NCI-H1105 treated with DMSO at 0.1 percent for 48 hours (cell line): ENCODE data around the gene NMRK1.

ENCODE experiments used
- DNase-seq: peaks from one replicate; lab custom pipeline; 2025; lab: John Stamatoyannopoulos, UW

NMRK1 gene

GRCh38 chr9:75102177-75102790 lies 14.3 kb upstream of the NMRK1 start:
- DNase-seq, result no peak

DNA sequence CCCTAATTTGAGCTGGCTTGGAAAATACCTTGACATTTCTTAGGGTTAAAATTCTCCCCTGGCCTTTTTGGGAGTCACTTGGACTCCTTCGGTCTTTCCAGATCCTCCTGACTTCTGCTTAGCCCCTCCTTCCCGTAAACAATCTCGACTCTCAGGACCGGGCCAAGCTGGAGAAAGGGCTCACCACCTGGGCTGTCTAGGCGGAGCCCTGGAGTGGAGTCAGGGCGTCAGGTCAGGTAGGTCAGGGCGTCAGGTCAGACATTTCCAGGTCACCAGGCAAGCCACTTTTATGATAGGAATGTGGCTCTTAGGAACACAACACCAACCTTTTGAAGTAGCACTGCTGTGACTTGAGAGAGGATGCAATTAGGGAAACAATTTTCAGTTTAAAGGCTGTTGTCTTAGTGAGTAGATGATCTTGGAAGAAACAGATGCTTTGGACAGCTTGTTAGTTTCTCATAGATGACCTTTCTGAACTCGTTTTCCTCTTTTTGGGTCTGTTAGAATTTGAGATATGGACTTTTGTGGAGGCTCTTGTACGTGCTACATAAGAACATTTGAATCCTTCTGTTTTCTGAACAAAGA lies 13.1 kb upstream of the NMRK1 start:
- no peak for DNase-seq

DNA sequence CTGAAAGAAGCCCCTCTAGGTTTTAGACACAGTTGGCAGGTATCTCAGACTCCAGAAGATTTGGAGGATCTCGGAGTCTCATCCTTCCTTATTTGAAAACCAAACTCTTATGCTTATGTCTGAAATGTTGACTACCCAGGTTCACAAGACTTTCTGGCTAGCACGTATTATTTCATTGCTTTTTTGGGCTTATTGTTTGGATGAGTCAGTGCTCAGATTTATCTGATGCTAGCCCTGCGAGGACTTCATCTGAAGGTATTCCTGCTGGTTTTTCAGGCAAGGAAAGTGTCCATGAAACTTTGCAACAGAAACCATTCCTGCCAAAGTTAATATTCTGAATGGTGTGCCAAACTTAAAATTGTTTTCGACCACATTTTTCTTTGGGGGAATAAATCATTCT lies 8.8 kb upstream of the NMRK1 start:
- DNase-seq, result no peak

GRCh38 chr9:75092766-75093165 lies 4.8 kb upstream of the NMRK1 start:
- DNase-seq, result no peak

GRCh38 chr9:75090579-75090978 lies 2.6 kb upstream of the NMRK1 start:
- no peak for DNase-seq

- peak; percentile 11 for DNase-seq
Measured at GRCh38 chr9:75089373-75089766, 1.4 kb upstream of the NMRK1 start.

DNA sequence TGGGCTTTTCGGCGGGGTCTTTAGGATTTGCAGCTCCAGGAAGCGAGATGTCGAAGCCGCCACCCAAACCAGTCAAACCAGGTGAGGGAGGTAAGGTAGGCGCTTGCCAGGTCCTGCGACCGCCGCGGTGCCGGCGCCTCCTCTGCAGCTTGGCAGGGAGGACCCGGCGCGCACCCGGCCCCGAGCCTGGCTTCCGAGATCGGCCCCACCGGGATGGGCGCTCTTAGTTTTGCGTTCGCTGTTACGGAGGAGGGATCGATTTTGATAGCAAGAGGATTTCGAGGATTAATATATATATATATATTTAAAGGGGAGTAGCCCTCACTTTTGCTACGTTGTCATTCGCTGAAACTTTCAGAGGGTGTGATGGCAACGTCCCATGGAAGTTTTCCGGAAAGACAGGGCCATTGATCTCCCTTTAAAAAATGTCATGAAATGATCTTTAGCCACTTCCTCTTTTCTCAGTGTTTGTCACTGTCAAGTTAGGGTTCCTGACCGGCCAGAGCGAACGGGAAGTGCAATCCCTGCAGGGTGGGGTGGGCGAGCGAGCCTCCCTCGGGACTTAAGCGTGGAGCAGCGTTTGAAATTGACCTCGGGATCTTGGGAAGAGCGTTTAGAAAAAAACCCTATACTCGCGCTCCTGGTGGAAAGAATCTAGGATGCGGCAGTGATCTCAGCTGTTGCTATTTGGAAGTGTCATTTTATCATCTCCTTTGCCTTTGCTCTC lies 854 bp upstream of the NMRK1 start:
- peak; percentile 34 for DNase-seq

GRCh38 chr9:75087289-75087823 lies 599 bp downstream of the NMRK1 start:
- no peak for DNase-seq

DNA sequence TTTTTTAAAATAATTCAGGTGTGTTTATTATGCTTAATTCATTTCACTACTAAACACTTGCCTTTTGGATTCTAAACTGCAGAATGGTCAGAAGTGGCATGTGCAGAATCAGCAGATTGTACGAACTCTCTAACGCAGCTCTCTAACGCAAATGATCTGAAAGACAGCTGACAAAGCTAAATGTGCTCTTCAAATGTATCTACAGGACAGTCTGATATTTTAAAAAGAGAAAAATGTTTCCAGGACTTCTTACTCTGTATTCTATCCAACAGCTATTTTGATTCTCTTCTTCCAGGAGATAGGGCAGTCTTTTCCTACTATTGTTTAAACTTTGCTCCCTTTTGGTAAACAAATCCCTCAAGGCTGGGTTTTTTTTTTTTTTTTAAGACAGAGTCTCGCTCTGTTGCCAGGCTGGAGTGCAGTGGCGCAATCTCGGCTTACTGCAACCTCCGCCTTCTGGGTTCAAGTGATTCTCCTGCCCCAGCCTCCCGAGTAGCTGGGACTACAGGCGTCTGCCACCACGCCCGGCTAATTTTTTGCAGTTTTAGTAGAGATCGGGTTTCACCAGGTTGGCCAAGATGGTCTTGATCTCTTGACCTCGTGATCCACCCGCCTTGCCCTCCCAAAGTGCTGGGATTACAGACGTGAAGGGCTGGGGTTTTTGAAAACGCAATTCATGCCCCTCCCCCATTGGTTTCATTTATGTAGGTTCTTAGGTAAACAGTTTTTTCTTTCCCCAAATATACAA lies 1.2 kb downstream of the NMRK1 start:
- DNase-seq, result no peak

- no peak for DNase-seq
Measured at GRCh38 chr9:75085640-75086039, 2.3 kb downstream of the NMRK1 start.

GRCh38 chr9:75084081-75084672 lies 3.8 kb downstream of the NMRK1 start:
- DNase-seq, result no peak

DNA sequence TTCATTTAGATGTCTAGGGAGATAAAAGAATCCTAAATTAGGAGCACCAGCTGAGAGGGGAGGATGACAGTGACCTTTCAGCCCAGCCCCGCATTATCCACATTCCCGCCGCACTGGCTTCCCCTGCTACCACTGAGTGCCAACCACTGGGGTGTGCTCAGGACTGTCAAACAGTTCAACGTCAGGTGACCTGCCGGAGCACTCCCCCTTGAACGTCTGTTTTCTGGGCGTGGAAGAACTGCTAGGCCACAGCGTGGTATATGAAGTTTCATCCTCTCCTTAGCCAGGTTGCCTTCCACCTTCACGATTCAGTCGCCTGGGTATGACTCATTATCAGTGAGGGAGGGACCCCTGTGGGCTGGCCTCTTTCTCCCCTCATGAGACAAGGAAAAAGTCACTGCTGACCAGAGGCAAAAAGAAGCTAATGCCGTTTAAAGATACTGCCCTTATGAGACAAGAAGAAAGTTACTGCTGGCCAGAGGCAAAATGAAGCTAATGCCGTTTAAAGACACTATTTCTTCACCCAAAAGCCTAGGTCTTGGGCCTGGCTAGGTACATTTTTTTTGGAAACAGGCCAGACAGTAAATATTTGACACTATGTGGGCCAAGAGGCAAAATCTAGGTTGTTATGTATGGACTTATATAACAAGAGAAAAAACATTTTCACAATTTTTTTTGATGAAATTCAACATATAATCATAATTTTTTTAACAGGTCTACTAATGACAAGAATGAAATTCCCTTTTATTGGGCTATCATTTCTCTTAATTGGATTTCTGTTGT lies 4.6 kb downstream of the NMRK1 start:
- no peak for DNase-seq

- no peak for DNase-seq
Measured at GRCh38 chr9:75081632-75082031, 6.3 kb downstream of the NMRK1 start.

GRCh38 chr9:75072895-75073294 lies 15.1 kb downstream of the NMRK1 start:
- DNase-seq, result no peak

- no peak for DNase-seq
Measured at GRCh38 chr9:75071530-75072122, 16.3 kb downstream of the NMRK1 start.

DNA sequence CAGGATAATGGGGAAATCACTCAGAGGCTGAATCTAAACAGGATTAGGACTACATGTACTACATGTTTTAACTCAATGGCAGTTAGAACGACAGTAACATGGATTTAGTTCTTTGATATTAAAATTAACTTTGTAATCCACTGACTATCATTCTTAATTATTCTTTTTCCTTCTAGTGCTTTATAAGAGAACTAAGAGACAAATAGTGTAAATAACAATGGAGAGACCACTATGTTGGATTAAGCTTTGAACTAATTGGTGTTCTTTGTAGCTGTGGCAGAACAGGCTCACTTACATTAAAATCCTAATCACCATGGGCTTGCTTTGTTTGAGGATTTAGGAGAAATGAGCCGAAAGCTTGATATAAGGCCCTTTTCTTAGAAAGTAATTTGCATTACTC lies 18.8 kb downstream of the NMRK1 start:
- no peak for DNase-seq

DNA sequence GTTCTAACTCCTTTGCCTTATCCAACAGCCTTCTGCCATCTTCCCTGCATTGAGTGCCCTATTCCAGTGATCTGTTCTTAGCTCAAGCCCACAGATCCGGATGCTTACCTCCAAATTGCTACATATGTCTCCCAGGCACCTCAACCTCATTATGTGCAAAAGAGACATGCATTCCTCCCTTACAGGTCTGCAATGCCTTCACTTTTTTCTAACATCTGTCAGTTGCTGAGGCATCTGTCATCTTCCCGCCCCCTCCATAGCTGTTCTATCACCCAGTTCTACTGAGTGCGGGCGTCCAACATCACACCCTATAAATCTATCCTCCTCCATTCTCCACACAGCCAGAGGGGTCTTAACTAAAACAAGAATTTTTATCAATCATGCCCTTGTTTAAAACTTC lies 20.1 kb downstream of the NMRK1 start:
- DNase-seq, result no peak

DNA sequence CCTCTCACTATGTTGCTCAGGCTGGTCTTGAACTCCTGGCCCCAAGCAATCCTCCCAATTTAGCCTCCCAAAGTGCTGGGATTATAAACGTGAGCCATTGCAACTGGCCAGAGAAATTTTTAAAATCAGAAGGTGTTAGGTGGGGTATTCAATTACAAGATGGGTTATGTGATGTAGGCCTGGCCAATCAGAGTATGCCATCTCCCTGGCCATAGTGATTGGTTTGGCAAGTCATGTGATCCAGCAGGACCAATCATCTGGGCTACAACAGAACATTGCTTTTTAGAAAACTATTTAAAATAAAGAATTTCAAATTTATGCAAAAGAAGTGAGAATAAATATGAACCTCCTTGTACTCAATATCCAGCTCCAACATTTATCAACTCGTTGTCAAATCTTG lies 22.4 kb downstream of the NMRK1 start:
- no peak for DNase-seq

- DNase-seq, result no peak
Measured at GRCh38 chr9:75064307-75065025, 23.5 kb downstream of the NMRK1 start.

GRCh38 chr9:75063556-75064305 lies 24.2 kb downstream of the NMRK1 start:
- no peak for DNase-seq
